Natural killer cell (primary cell): ENCODE results near the gene KLHL12. TPM values are rescaled to one million over a fixed set of nuclear protein-coding genes. Genes with fewer than 3 reads are reported as not detected.

Experiments used
- ATAC-seq, 3 donors: fragments of 150-1000 bp in 2 of 3; fragments of 200-7000 bp in 1 of 3; cut with Tn5 transposase; 1 replicate in 1 of 3; 2 replicates in 2 of 3; pipeline ENCODE4 v1.10.0; 2021; ENCODE audit warnings: mild to moderate bottlenecking in 2 of 3, moderate library complexity in 2 of 3
- DNase-seq, 2 donors: peaks; one replicate each; pipeline versions ENCODE4 v3.0.0 to v3.0.0-alpha.2; 2013 to 2021; ENCODE audit warnings: mixed read lengths in 1 of 2
- H3K27ac ChIP-seq: one replicate; pipeline ENCODE4 v1.5.1; 2013; ENCODE audit warnings: mild to moderate bottlenecking, low read length
- H3K27me3 ChIP-seq: one replicate; pipeline ENCODE4 v1.6.1; 2013; ENCODE audit warnings: low read length; ENCODE audit not compliant: control insufficient read depth, insufficient read depth
- H3K36me3 ChIP-seq: one replicate; pipeline ENCODE4 v1.6.1; 2013; ENCODE audit warnings: low read length; ENCODE audit not compliant: control insufficient read depth, insufficient read depth
- H3K4me1 ChIP-seq: one replicate; pipeline ENCODE4 v1.6.1; 2013; ENCODE audit warnings: low read length; ENCODE audit not compliant: control insufficient read depth, insufficient read depth
- H3K4me3 ChIP-seq: one replicate; pipeline ENCODE4 v1.5.1; 2013; ENCODE audit warnings: low read length
- H3K9me3 ChIP-seq: one replicate; pipeline ENCODE4 v1.6.1; 2013; ENCODE audit warnings: low read length; ENCODE audit not compliant: control insufficient read depth, insufficient read depth
- H3K27ac Mint-ChIP-seq, 2 donors: one replicate each; pipeline ENCODE4 v1.8.0; 2022; ENCODE audit warnings: mild to moderate bottlenecking in 2 of 2, mixed read lengths in 2 of 2, moderate library complexity in 1 of 2
- H3K27me3 Mint-ChIP-seq, 2 donors: one replicate each; pipeline ENCODE4 v1.8.0; 2022; ENCODE audit warnings: low read depth in 2 of 2, mixed read lengths in 2 of 2
- H3K36me3 Mint-ChIP-seq: one replicate; pipeline ENCODE4 v1.8.0; 2022; ENCODE audit warnings: mixed read lengths
- H3K4me1 Mint-ChIP-seq, 2 donors: one replicate each; pipeline ENCODE4 v1.8.0; 2022; ENCODE audit warnings: mixed read lengths in 2 of 2
- H3K4me3 Mint-ChIP-seq: one replicate; pipeline ENCODE4 v1.8.0; 2022; ENCODE audit warnings: mild to moderate bottlenecking, moderate library complexity, mixed read lengths
- H3K9me3 Mint-ChIP-seq, 2 donors: one replicate each; pipeline ENCODE4 v1.8.0; 2022; ENCODE audit warnings: mixed read lengths in 2 of 2
- WGBS: methylation state at CpG from one replicate; pipeline ENCODE4 v1.1.7; 2013; ENCODE audit warnings: missing lambda C conversion rate; ENCODE audit not compliant: insufficient coverage; 5-methylcytosine and 5-hydroxymethylcytosine counted together
- intact Hi-C: fragments of 100-400 bp; cut with micrococcal nuclease; formaldehyde crosslinking; loops from one replicate; pipeline ENCODE4 v1.14.2; 2022
- total RNA-seq, 4 donors: library from RNA; stranded (reverse); fragments of 120-200 nt in 1 of 4; gene quantifications; one replicate each; pipeline versions ENCODE4 v1.2.3 to v1.2.4, GENCODE V29; 2013 to 2022
- TF ChIP-seq, protein P1 (sequence below): fragments of 200-600 bp; IDR thresholded peaks from one replicate; pipeline ENCODE4 v1.8.0; 2022; ENCODE audit warnings: antibody characterized with exemption

Gene KLHL12
- total RNA-seq: 10 to 100 TPM; 19.2 to 23.2 (median 22.6) TPM
- total RNA-seq (2013): 29.2 TPM

DNA sequence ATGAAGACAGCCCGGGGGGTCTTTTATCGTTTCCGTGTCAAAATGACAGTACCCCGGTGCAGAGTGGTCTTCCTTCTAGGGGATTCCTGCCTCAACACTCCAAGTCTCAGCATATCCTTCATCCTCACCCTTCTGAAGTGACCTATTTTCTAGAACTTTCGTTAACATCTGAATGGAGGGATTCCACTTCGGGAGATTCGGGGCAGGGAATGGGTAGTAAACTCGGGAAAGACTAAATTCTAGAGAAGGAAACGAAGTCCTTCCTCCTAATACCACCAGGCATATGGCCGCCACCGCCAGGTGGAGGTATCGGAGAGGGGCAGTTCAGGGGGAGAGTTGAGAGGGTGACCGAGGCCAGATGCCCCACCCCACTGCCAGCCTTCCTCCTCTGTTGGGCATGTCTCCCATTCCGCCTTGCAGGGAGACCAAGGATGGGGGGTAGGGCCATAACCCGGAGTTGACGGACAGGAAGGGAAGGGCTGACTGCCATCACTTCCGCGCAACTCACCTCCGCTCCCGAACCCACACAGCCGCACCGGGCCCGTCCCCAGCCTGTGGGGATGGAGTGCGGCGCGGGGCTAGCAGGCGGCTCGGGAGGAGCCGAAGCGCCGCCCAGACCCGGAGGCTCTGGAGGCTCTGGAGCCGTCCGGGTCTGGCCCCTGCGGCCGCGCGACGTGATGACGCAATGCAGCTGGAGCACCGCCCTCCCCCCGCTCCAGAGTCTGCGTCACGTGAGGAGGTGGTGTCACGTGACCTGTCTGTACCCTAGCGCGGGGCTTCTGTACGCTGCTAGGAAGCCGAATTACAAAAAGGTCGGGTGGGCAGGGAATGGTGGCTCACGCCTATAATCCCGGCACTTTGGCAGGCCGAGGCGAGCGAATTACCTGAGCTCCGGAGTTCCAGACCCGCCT, at the start of gene KLHL12:
Gene KLHL12 (minus strand): TSS at position 654 of the 911 bp plus-strand sequence. CDS start 2,072 bp downstream, outside the sequence.
- Mint-ChIP-seq H3K4me1 (peaks cover 20 to 22% of the 10 kb centered on the region in 2 donors), H3K4me3 (peak within 1 kb of the TSS; percentile 97), H3K27me3 (peaks cover 2 to 6% of the 10 kb centered on the region in 2 donors), H3K27ac (peak within 1 kb of the TSS; percentile 91 to 97), H3K9me3 (no peaks in the 10 kb centered on the region), H3K36me3 (no peaks in the 10 kb centered on the region)
- H3K4me1 ChIP-seq: peaks cover 13% of the 10 kb centered on the region
- no peaks in the 10 kb centered on the region for H3K9me3 ChIP-seq
- TF ChIP-seq, protein P1, sequence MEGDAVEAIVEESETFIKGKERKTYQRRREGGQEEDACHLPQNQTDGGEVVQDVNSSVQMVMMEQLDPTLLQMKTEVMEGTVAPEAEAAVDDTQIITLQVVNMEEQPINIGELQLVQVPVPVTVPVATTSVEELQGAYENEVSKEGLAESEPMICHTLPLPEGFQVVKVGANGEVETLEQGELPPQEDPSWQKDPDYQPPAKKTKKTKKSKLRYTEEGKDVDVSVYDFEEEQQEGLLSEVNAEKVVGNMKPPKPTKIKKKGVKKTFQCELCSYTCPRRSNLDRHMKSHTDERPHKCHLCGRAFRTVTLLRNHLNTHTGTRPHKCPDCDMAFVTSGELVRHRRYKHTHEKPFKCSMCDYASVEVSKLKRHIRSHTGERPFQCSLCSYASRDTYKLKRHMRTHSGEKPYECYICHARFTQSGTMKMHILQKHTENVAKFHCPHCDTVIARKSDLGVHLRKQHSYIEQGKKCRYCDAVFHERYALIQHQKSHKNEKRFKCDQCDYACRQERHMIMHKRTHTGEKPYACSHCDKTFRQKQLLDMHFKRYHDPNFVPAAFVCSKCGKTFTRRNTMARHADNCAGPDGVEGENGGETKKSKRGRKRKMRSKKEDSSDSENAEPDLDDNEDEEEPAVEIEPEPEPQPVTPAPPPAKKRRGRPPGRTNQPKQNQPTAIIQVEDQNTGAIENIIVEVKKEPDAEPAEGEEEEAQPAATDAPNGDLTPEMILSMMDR: peak; percentile 59
- H3K36me3 ChIP-seq: peaks cover 3% of the 10 kb centered on the region
- no peaks in the 10 kb centered on the region for H3K27me3 ChIP-seq
- DNase-seq (peak; percentile 95 to 97), ATAC-seq (peak; percentile 94 to 98 (median 95))
- WGBS: under 1% methylated on average over 48 of the region's 57 CpGs
- H3K27ac ChIP-seq: peak within 1 kb of the TSS; percentile 93
- H3K4me3 ChIP-seq: peak within 1 kb of the TSS; percentile 98
- intact Hi-C loops: loop anchor here (1.0 to 2.0 kb wide), 4 partner anchors 31 to 72 kb away; partner anchors contain the start of genes ADIPOR1 and RABIF

DNA sequence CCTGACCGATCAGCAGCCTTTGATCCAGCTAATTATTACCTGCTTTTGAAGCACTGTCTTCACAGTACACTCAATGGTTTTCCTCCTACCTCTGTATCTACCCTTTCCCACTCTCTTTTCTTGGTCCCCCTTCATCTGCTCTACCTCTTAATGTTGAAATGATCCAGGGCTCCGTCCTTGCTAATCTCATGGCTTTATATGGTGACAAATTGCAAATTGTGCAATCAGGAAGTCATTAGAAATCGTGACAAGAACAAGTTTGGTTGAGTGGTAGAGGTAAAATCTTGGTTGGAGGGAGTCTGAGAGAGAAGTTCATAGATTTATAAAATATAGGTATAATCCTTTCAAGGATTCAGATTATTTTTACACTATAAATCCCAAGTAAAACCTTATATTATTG, 49.6 kb upstream of the KLHL12 start:
- ATAC-seq (no peak), DNase-seq (no peak)
- Mint-ChIP-seq H3K36me3 (no peaks in the 10 kb centered on the region), H3K4me1 (no peaks in the 10 kb centered on the region), H3K27ac (no peak overlapping the region), H3K4me3 (no peak overlapping the region), H3K27me3 (peaks cover 33 to 38% of the 10 kb centered on the region in 2 donors), H3K9me3 (no peaks in the 10 kb centered on the region)
- H3K4me1 ChIP-seq: no peaks in the 10 kb centered on the region
- H3K4me3 ChIP-seq: no peak overlapping the region
- H3K36me3 ChIP-seq: no peaks in the 10 kb centered on the region
- intact Hi-C loops: no loop called here
- no peaks in the 10 kb centered on the region for H3K9me3 ChIP-seq
- TF ChIP-seq, protein P1: no peak
- no peak overlapping the region for H3K27ac ChIP-seq
- WGBS: 34% methylated on average over 3 of the region's 3 CpGs
- H3K27me3 ChIP-seq: no peaks in the 10 kb centered on the region

GRCh38 chr1:202974856-202975255, 47.8 kb upstream of the KLHL12 start:
- Histone ChIP-seq H3K27ac (no peak overlapping the region), H3K27me3 (no peaks in the 10 kb centered on the region), H3K36me3 (no peaks in the 10 kb centered on the region), H3K4me3 (no peak overlapping the region), H3K4me1 (no peaks in the 10 kb centered on the region), H3K9me3 (no peaks in the 10 kb centered on the region)
- ATAC-seq (no peak), DNase-seq (no peak)
- H3K27ac Mint-ChIP-seq: no peak overlapping the region
- H3K36me3 Mint-ChIP-seq: no peaks in the 10 kb centered on the region
- TF ChIP-seq, protein P1: no peak
- no peaks in the 10 kb centered on the region for H3K9me3 Mint-ChIP-seq
- intact Hi-C loops: no loop called here
- H3K27me3 Mint-ChIP-seq: peaks cover 29 to 38% of the 10 kb centered on the region in 2 donors
- no peaks in the 10 kb centered on the region for H3K4me1 Mint-ChIP-seq
- H3K4me3 Mint-ChIP-seq: no peak overlapping the region
- 97% methylated on average over 3 of the region's 3 CpGs for WGBS
